OCI-LY1 (cell line): ENCODE data around the gene PCK2.

Source experiments
- H2AFZ ChIP-seq: fragments of 200-600 bp; sonication (generic), shearing (Covaris generic); 2 replicates; pipeline ENCODE4 v1.6.0; 2014; ENCODE audit warnings: antibody characterized with exemption, mild to moderate bottlenecking, low read length
- H3F3A ChIP-seq: fragments of 200-600 bp; sonication (generic), shearing (Covaris generic); 2 replicates; pipeline ENCODE4 v1.6.0; 2014; ENCODE audit warnings: mild to moderate bottlenecking, antibody characterized with exemption, low read length, moderate library complexity; ENCODE audit not compliant: insufficient read depth
- H3K27ac ChIP-seq: fragments of 200-600 bp; sonication (generic); 2 replicates; pipeline ENCODE4 v1.5.1; 2014; ENCODE audit warnings: low read length, mixed run types, mild to moderate bottlenecking, low read depth; ENCODE audit not compliant: poor library complexity, severe bottlenecking
- H3K27me3 ChIP-seq: fragments of 200-600 bp; sonication (generic); 2 replicates; pipeline ENCODE4 v1.6.0; 2014; ENCODE audit warnings: antibody characterized with exemption, mild to moderate bottlenecking, low read length, moderate library complexity; ENCODE audit not compliant: insufficient read depth
- H3K36me3 ChIP-seq: fragments of 200-600 bp; sonication (generic); 2 replicates; pipeline ENCODE4 v1.6.1; 2014; ENCODE audit warnings: mild to moderate bottlenecking, antibody characterized with exemption, low read length, moderate library complexity, mixed read lengths; ENCODE audit not compliant: insufficient read depth
- H3K4me1 ChIP-seq: fragments of 200-600 bp; sonication (generic); 2 replicates; pipeline ENCODE4 v1.5.1; 2014; ENCODE audit warnings: mild to moderate bottlenecking, low read length, moderate library complexity; ENCODE audit not compliant: insufficient read depth, severe bottlenecking
- H3K4me2 ChIP-seq: fragments of 200-600 bp; sonication (generic), shearing (Covaris generic); 2 replicates; pipeline ENCODE4 v1.6.1; 2014; ENCODE audit warnings: low read length
- H3K4me3 ChIP-seq: fragments of 200-600 bp; sonication (generic); 2 replicates; pipeline ENCODE4 v1.5.1; 2014; ENCODE audit warnings: low read length, low read depth, mild to moderate bottlenecking, mixed read lengths; ENCODE audit not compliant: poor library complexity, severe bottlenecking
- H3K79me2 ChIP-seq: fragments of 200-600 bp; shearing (Covaris generic); 2 replicates; pipeline ENCODE4 v1.6.1; 2016; ENCODE audit warnings: mixed run types, low read length, mixed read lengths; ENCODE audit not compliant: insufficient read depth
- H3K9ac ChIP-seq: fragments of 200-600 bp; sonication (generic), shearing (Covaris generic); 2 replicates; pipeline ENCODE4 v1.6.1; 2014; ENCODE audit warnings: mild to moderate bottlenecking, low read length, mixed read lengths
- H3K9me2 ChIP-seq: fragments of 200-600 bp; sonication (generic), shearing (Covaris generic); 2 replicates; pipeline ENCODE4 v1.6.1; 2014; ENCODE audit warnings: low read depth, mild to moderate bottlenecking, low read length, mixed read lengths
- H3K9me3 ChIP-seq: fragments of 200-600 bp; shearing (Covaris generic); 2 replicates; pipeline ENCODE4 v1.6.1; 2014; ENCODE audit warnings: low read length, mixed read lengths
- H4K20me1 ChIP-seq: fragments of 200-600 bp; sonication (generic), shearing (Covaris generic); 2 replicates; pipeline ENCODE4 v1.6.0; 2016; ENCODE audit warnings: mild to moderate bottlenecking, low read length; ENCODE audit not compliant: insufficient read depth
- CTCF ChIP-seq: fragments of 200-600 bp; sonication (generic), shearing (Covaris generic); IDR thresholded peaks from 2 replicates; pipeline ENCODE4 v1.5.1; 2017; ENCODE audit warnings: mild to moderate bottlenecking, antibody characterized with exemption, low read length, moderate library complexity, mixed read lengths
- EZH2 ChIP-seq: fragments of 200-600 bp; sonication (generic), shearing (Covaris generic); IDR thresholded peaks from 2 replicates; pipeline ENCODE4 v1.8.0; 2017; ENCODE audit warnings: borderline replicate concordance, mixed run types, mild to moderate bottlenecking, antibody characterized with exemption, low read length, moderate library complexity, mixed read lengths

PCK2 gene

GRCh38 chr14:24095271-24096068, 1.4 kb downstream of the PCK2 start:
- TF ChIP-seq EZH2 (no peak), CTCF (no peak)
- Histone ChIP-seq H3K9me2 (no peaks in the 10 kb centered on the region), H3K79me2 (no peaks in the 10 kb centered on the region), H3K4me1 (peaks cover 19% of the 10 kb centered on the region), H3K9me3 (no peaks in the 10 kb centered on the region), H3K27me3 (no peaks in the 10 kb centered on the region), H3K36me3 (peaks cover 11% of the 10 kb centered on the region; the same call in 1 of the 2 replicates), H3F3A (no peaks in the 10 kb centered on the region), H4K20me1 (no peaks in the 10 kb centered on the region), H3K9ac (peak overlapping the region; percentile 92), H3K27ac (peak overlapping the region; percentile 86), H3K4me2 (peak overlapping the region; percentile 95), H3K4me3 (peak overlapping the region; percentile 77), H2AFZ (no peak overlapping the region)

- Histone ChIP-seq H3K9me3 (no peaks in the 10 kb centered on the region), H3K9ac (no peak overlapping the region), H3K79me2 (no peaks in the 10 kb centered on the region), H3K27me3 (no peaks in the 10 kb centered on the region), H2AFZ (no peak overlapping the region), H3F3A (no peaks in the 10 kb centered on the region), H3K4me1 (peaks cover 19% of the 10 kb centered on the region), H3K9me2 (no peaks in the 10 kb centered on the region), H4K20me1 (no peaks in the 10 kb centered on the region), H3K4me3 (no peak overlapping the region), H3K36me3 (peaks cover 11% of the 10 kb centered on the region; the same call in 1 of the 2 replicates), H3K4me2 (no peak overlapping the region), H3K27ac (no peak overlapping the region)
- TF ChIP-seq EZH2 (no peak), CTCF (no peak)
These were observed 2.6 kb downstream of the PCK2 start for GRCh38 chr14:24096545-24097181.

- Histone ChIP-seq H2AFZ (no peak overlapping the region), H3K79me2 (no peaks in the 10 kb centered on the region), H3K4me2 (no peak overlapping the region), H3K27me3 (no peaks in the 10 kb centered on the region), H3K4me1 (peaks cover 19% of the 10 kb centered on the region), H3F3A (no peaks in the 10 kb centered on the region), H3K9me3 (no peaks in the 10 kb centered on the region), H3K36me3 (peaks cover 20% of the 10 kb centered on the region), H4K20me1 (no peaks in the 10 kb centered on the region), H3K9me2 (no peaks in the 10 kb centered on the region), H3K27ac (no peak overlapping the region), H3K4me3 (no peak overlapping the region), H3K9ac (no peak overlapping the region)
- TF ChIP-seq EZH2 (no peak), CTCF (no peak)
These were observed 4.3 kb downstream of the PCK2 start for GRCh38 chr14:24098229-24098926.
